SK-N-SH (cell line): ENCODE measurements around the gene PPP1R12A. TPM values are rescaled to one million over a fixed set of nuclear protein-coding genes. Genes with fewer than 3 reads are reported as not detected.

Source experiments
- CTCF ChIA-PET: fragments of 300-600, 350-600 bp; formaldehyde crosslinking; extraction: SDS; loops from one replicate; lab custom pipeline; 2021; lab: Yijun Ruan, JAX
- POLR2A ChIA-PET: fragments of 350-600 bp; sonication (Branson Sonifier 250); formaldehyde crosslinking; extraction: SDS; loops from one replicate; lab custom pipeline; 2020; ENCODE audit warnings: antibody characterized with exemption, inconsistent platforms; lab: Yijun Ruan, JAX
- DNase-seq: peaks from one replicate; pipeline ENCODE4 v3.0.0; 2012
- H2AFZ ChIP-seq: fragments of 200-600 bp; sonication (generic); 2 replicates; pipeline ENCODE4 v1.8.1; 2016; ENCODE audit warnings: antibody characterized with exemption, mild to moderate bottlenecking, low read depth
- H3F3A ChIP-seq: fragments of 200-600 bp; sonication (generic); replicated peaks from 2 replicates; pipeline ENCODE3; 2016; ENCODE audit warnings: antibody characterized with exemption, mild to moderate bottlenecking; ENCODE audit not compliant: insufficient read depth
- H3K27ac ChIP-seq, 2 experiments: fragments of 200-500 bp in 1 of 2; fragments of 200-600 bp in 1 of 2; sonication (Bioruptor generic) in 1 of 2; sonication (generic), shearing (Covaris generic) in 1 of 2; 2 replicates each; pipeline versions ENCODE4 v1.5.1 to v1.6.1; 2014 to 2016; ENCODE audit warnings: low read depth in 2 of 2, inconsistent platforms in 1 of 2, low read length in 1 of 2, mild to moderate bottlenecking in 1 of 2, mixed read lengths in 1 of 2
- H3K27me3 ChIP-seq: fragments of 200-600 bp; sonication (generic), shearing (Covaris generic); 2 replicates; pipeline ENCODE4 v1.6.1; 2016; ENCODE audit warnings: mixed run types; ENCODE audit not compliant: insufficient read depth
- H3K36me3 ChIP-seq, 2 experiments: fragments of 200-500 bp in 1 of 2; fragments of 200-600 bp in 1 of 2; sonication (Bioruptor generic) in 1 of 2; sonication (generic) in 1 of 2; replicated peaks in 1 of 2; 2 replicates each; pipeline versions ENCODE3 to v1.5.1; 2014 to 2016; ENCODE audit warnings: low read length in 1 of 2, mild to moderate bottlenecking in 1 of 2; ENCODE audit not compliant: insufficient read depth in 2 of 2, control insufficient read depth in 1 of 2
- H3K4me1 ChIP-seq, 2 experiments: fragments of 200-500 bp in 1 of 2; fragments of 200-600 bp in 1 of 2; sonication (Bioruptor generic) in 1 of 2; sonication (generic), shearing (Covaris generic) in 1 of 2; 2 replicates each; pipeline versions ENCODE4 v1.5.1 to v1.6.1; 2014 to 2016; ENCODE audit warnings: low read depth in 1 of 2, low read length in 1 of 2, mixed run types in 1 of 2; ENCODE audit not compliant: insufficient read depth in 2 of 2, control insufficient read depth in 1 of 2
- H3K4me2 ChIP-seq: fragments of 200-600 bp; sonication (generic), shearing (Covaris generic); 2 replicates; pipeline ENCODE4 v1.6.1; 2017; ENCODE audit warnings: mixed run types
- H3K4me3 ChIP-seq, 2 experiments: fragments of 200-500 bp in 1 of 2; fragments of 200-600 bp in 1 of 2; sonication (Bioruptor generic) in 1 of 2; sonication (generic), shearing (Covaris generic) in 1 of 2; 2 replicates each; pipeline versions ENCODE4 v1.5.1 to v1.8.1; 2014 to 2016; ENCODE audit warnings: low read depth in 2 of 2, inconsistent platforms in 1 of 2, low read length in 1 of 2, mild to moderate bottlenecking in 1 of 2, mixed read lengths in 1 of 2, moderate library complexity in 1 of 2
- H3K79me2 ChIP-seq: fragments of 200-600 bp; sonication (generic); 2 replicates; pipeline ENCODE4 v1.8.1; 2017; ENCODE audit warnings: mild to moderate bottlenecking; ENCODE audit not compliant: insufficient read depth
- H3K9ac ChIP-seq: fragments of 200-600 bp; sonication (generic); 2 replicates; pipeline ENCODE4 v1.6.1; 2017; ENCODE audit warnings: mixed run types
- H3K9me2 ChIP-seq: fragments of 200-600 bp; sonication (generic); 2 replicates; pipeline ENCODE4 v1.6.1; 2017; ENCODE audit warnings: mixed run types
- H3K9me3 ChIP-seq: fragments of 200-600 bp; sonication (generic); 2 replicates; pipeline ENCODE4 v1.6.1; 2017; ENCODE audit warnings: mixed run types, mild to moderate bottlenecking, moderate library complexity
- H4K20me1 ChIP-seq: fragments of 200-600 bp; sonication (generic); 2 replicates; pipeline ENCODE4 v1.6.1; 2017; ENCODE audit warnings: mild to moderate bottlenecking, mixed run types; ENCODE audit not compliant: insufficient read depth
- CTCF ChIP-seq: fragments of 200-600 bp; sonication (generic); IDR thresholded peaks from 2 replicates; pipeline ENCODE4 v1.6.1; 2017; ENCODE audit warnings: antibody characterized with exemption, mild to moderate bottlenecking, moderate library complexity
- ELF1 ChIP-seq: IDR thresholded peaks from 2 replicates; pipeline ENCODE4 v1.4.0; 2012
- EZH2phosphoT487 ChIP-seq: fragments of 200-600 bp; sonication (generic); IDR thresholded peaks from 2 replicates; pipeline ENCODE4 v1.6.1; 2017; ENCODE audit warnings: low read depth, mixed run types, mild to moderate bottlenecking, antibody characterized with exemption, moderate library complexity, borderline replicate concordance
- POLR2AphosphoS5 ChIP-seq: IDR thresholded peaks from 2 replicates; pipeline ENCODE4 v1.6.1; 2012; ENCODE audit warnings: low read depth, low read length
- REST ChIP-seq: IDR thresholded peaks from 2 replicates; pipeline ENCODE4 v1.6.1; 2012; ENCODE audit warnings: mild to moderate bottlenecking, low read depth, low read length, moderate library complexity
- TAF1 ChIP-seq: IDR thresholded peaks from 2 replicates; pipeline ENCODE4 v1.6.1; 2012; ENCODE audit warnings: low read depth, mild to moderate bottlenecking, low read length, moderate library complexity, borderline replicate concordance
- TEAD4 ChIP-seq: IDR thresholded peaks from 2 replicates; pipeline ENCODE4 v1.4.0; 2012; ENCODE audit warnings: mild to moderate bottlenecking, borderline replicate concordance; ENCODE audit not compliant: insufficient read depth
- YY1 ChIP-seq: IDR thresholded peaks from 2 replicates; pipeline ENCODE4 v1.4.0; 2012; ENCODE audit warnings: low read depth, mild to moderate bottlenecking
- WGBS: methylation state at CpG from one replicate; pipeline ENCODE4 v1.1.6; 2017; ENCODE audit warnings: low lambda C conversion rate; 5-methylcytosine and 5-hydroxymethylcytosine counted together
- polyA plus RNA-seq, 3 experiments: library from polyadenylated mRNA; depleted of rRNA; stranded (reverse); fragments of >200 nt; gene quantifications; 2 replicates each; pipeline ENCODE4 v1.2.3, GENCODE V29; 2012

Gene PPP1R12A
- polyA plus RNA-seq, 1 of the 3 experiments (the other 2 are of a cell fraction), result 26.0 TPM

- TF ChIP-seq REST (no peak), CTCF (no peak), TEAD4 (no peak), ELF1 (no peak)
Measured at GRCh38 chr12:79938843-79939242, 3.9 kb upstream of the PPP1R12A start (continued).

- no peak overlapping the region for H2AFZ ChIP-seq
- ChIA-PET CTCF (interaction anchor here (1.0 kb wide), 1 partner anchor 8 kb away, joined by 3 read pairs; no protein-coding TSS in a partner anchor), POLR2A (no interaction called here)
- H3K27ac ChIP-seq, result peak overlapping the region in 1 of 2 experiments; percentile 95; a peak in 1 of 4 replicates
- H3K9ac ChIP-seq, result peak overlapping the region; percentile 87; the same call in 1 of the 2 replicates
- H3K9me2 ChIP-seq, result no peaks in the 10 kb centered on the region
- peaks cover 0 to 9% of the 10 kb centered on the region in 2 experiments; a peak in 1 of 4 replicates for H3K4me1 ChIP-seq
- peak overlapping the region; percentile 71 for H3K4me2 ChIP-seq
- no peak for DNase-seq
- H3K9me3 ChIP-seq, result no peaks in the 10 kb centered on the region
- WGBS, result 14% methylated on average over 1 of the region's 1 CpG
- TF ChIP-seq POLR2AphosphoS5 (peak; percentile 24; the same call in 1 of the 2 replicates), YY1 (no peak)
- H3K79me2 ChIP-seq, result peaks cover 58% of the 10 kb centered on the region
- H3F3A ChIP-seq, result peaks cover 7% of the 10 kb centered on the region
- peaks cover 15% of the 10 kb centered on the region for H4K20me1 ChIP-seq
- peaks cover 2 to 11% of the 10 kb centered on the region in 2 experiments for H3K36me3 ChIP-seq
- H3K27me3 ChIP-seq, result no peaks in the 10 kb centered on the region
- H3K4me3 ChIP-seq, result peak overlapping the region; percentile 79 to 98; a peak in 3 of 4 replicates
Measured at GRCh38 chr12:79936670-79937069, 1.8 kb upstream of the PPP1R12A start.

GRCh38 chr12:79935624-79936345 is 888 bp upstream of the PPP1R12A start:
- peak overlapping the region; percentile 71 for H3K4me2 ChIP-seq
- peak overlapping the region; percentile 87 for H3K9ac ChIP-seq
- DNase-seq, result peak; percentile 2
- H3K27ac ChIP-seq, result peak overlapping the region; percentile 92 to 95
- CTCF ChIA-PET, result interaction anchor here (1.0 to 1.5 kb wide), 2 partner anchors 9 to 15 kb away, joined by 3 read pairs; no protein-coding TSS in a partner anchor
- H3K9me3 ChIP-seq, result no peaks in the 10 kb centered on the region
- H3K27me3 ChIP-seq, result no peaks in the 10 kb centered on the region
- H3F3A ChIP-seq, result peaks cover 7% of the 10 kb centered on the region
- peaks cover 0 to 9% of the 10 kb centered on the region in 2 experiments; a peak in 1 of 4 replicates for H3K4me1 ChIP-seq
- H3K36me3 ChIP-seq, result peaks cover 2 to 11% of the 10 kb centered on the region in 2 experiments
- H3K9me2 ChIP-seq, result no peaks in the 10 kb centered on the region
- 12% methylated on average over 10 of the region's 10 CpGs for WGBS
- 0 out of 2 replicates have a peak, but pooled peaks have one; percentile 10 for TF ChIP-seq TAF1
- no peak for TF ChIP-seq EZH2phosphoT487
- H3K4me3 ChIP-seq, result peak overlapping the region; percentile 79 to 98
- peaks cover 66% of the 10 kb centered on the region for H3K79me2 ChIP-seq
- H2AFZ ChIP-seq, result peak overlapping the region; percentile 64
- POLR2A ChIA-PET, result interaction anchor here (0.7 kb wide), 1 partner anchor 10 kb away, joined by 4 read pairs; no protein-coding TSS in a partner anchor
- peaks cover 24% of the 10 kb centered on the region for H4K20me1 ChIP-seq
